Suprapubic skin (tissue), 4 donors: Measurements from ENCODE around the gene SLC22A23. TPM values are rescaled to one million over a fixed set of nuclear protein-coding genes. Genes with fewer than 3 reads are reported as not detected.

Experiments
- DNase-seq, 2 donors: peaks; one replicate each; pipeline ENCODE4 v3.0.0-alpha.2; 2019; ENCODE audit warnings: low spot score in 2 of 2
- H3K27ac ChIP-seq: fragments of 200-600 bp; sonication (generic); one replicate; pipeline ENCODE4 v1.5.1; 2019
- H3K27me3 ChIP-seq: fragments of 200-600 bp; sonication (generic); one replicate; pipeline ENCODE4 v1.5.1; 2019
- H3K36me3 ChIP-seq: fragments of 200-600 bp; sonication (generic); one replicate; pipeline ENCODE4 v1.5.1; 2019
- H3K4me1 ChIP-seq: fragments of 200-600 bp; sonication (generic); one replicate; pipeline ENCODE4 v1.5.1; 2019
- H3K4me3 ChIP-seq: fragments of 200-600 bp; sonication (generic); one replicate; pipeline ENCODE4 v1.5.1; 2019; ENCODE audit warnings: mild to moderate bottlenecking
- H3K9me3 ChIP-seq: fragments of 200-600 bp; sonication (generic); one replicate; pipeline ENCODE4 v1.5.1; 2019
- EP300 ChIP-seq: sonication (generic); formaldehyde crosslinking; IDR thresholded peaks from one replicate; pipeline ENCODE4 v1.6.1; 2017; ENCODE audit warnings: antibody characterized with exemption
- POLR2A ChIP-seq, 2 donors: fragments of 450-650 bp; IDR thresholded peaks; one replicate each; pipeline ENCODE4 v1.6.1; 2017; ENCODE audit warnings: antibody characterized with exemption in 2 of 2, mild to moderate bottlenecking in 2 of 2, moderate library complexity in 2 of 2
- POLR2AphosphoS5 ChIP-seq, 3 donors: sonication (generic); formaldehyde crosslinking; IDR thresholded peaks; one replicate each; pipeline ENCODE4 v1.6.1; 2017; ENCODE audit warnings: antibody characterized with exemption in 3 of 3
- WGBS: methylation state at CpG from one replicate; pipeline ENCODE4 v1.1.5; 2018; 5-methylcytosine and 5-hydroxymethylcytosine counted together
- total RNA-seq, 4 donors: library from RNA; depleted of rRNA; stranded (reverse); fragments of >200 nt; gene quantifications; one replicate each; pipeline ENCODE4 v1.1.0, GENCODE V29; 2016
- TF ChIP-seq, protein P1 (sequence below), 2 donors: fragments of 200-600 bp in 1 of 2; fragments of 450-650 bp in 1 of 2; sonication (generic) in 1 of 2; IDR thresholded peaks; one replicate each; pipeline ENCODE4 v1.5.1; 2016 to 2019; ENCODE audit warnings: antibody characterized with exemption in 2 of 2, mild to moderate bottlenecking in 1 of 2, moderate library complexity in 1 of 2

Gene SLC22A23
- total RNA-seq, 4 donors from 2014 or later: 38.2 to 59.8 (median 48.1) TPM

DNA sequence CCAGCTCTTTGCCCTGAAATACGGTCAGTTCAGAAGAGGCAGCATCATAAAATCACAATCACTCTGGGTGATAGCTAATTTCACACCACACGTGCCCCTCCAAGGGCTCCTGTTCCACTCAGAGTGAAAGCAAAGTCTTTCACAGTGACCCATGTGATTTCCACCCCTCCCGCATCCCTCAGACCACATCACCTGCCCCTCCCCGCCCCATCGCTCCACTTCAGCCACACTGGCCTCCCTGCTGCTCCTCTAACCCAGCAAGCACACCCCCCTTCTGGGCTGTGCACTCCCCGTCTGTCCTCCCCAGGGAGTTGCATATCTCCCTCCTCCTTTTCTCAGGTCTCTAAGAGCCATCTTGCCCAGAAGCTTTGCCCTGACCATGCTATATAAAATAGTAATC, 123.6 kb downstream of the SLC22A23 start:
- Histone ChIP-seq H3K4me3 (no peak overlapping the region), H3K4me1 (peaks cover 5% of the 10 kb centered on the region), H3K27ac (no peak overlapping the region), H3K27me3 (no peaks in the 10 kb centered on the region), H3K9me3 (no peaks in the 10 kb centered on the region), H3K36me3 (no peaks in the 10 kb centered on the region)
- no peak for DNase-seq
- 93% methylated on average over 6 of the region's 6 CpGs for whole genome bisulfite sequencing
- TF ChIP-seq POLR2AphosphoS5 (IDR thresholded peaks at IDR 0.05): no peak
- TF ChIP-seq, protein P1, sequence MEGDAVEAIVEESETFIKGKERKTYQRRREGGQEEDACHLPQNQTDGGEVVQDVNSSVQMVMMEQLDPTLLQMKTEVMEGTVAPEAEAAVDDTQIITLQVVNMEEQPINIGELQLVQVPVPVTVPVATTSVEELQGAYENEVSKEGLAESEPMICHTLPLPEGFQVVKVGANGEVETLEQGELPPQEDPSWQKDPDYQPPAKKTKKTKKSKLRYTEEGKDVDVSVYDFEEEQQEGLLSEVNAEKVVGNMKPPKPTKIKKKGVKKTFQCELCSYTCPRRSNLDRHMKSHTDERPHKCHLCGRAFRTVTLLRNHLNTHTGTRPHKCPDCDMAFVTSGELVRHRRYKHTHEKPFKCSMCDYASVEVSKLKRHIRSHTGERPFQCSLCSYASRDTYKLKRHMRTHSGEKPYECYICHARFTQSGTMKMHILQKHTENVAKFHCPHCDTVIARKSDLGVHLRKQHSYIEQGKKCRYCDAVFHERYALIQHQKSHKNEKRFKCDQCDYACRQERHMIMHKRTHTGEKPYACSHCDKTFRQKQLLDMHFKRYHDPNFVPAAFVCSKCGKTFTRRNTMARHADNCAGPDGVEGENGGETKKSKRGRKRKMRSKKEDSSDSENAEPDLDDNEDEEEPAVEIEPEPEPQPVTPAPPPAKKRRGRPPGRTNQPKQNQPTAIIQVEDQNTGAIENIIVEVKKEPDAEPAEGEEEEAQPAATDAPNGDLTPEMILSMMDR (IDR thresholded peaks at IDR 0.05): no peak
- TF ChIP-seq POLR2A (IDR thresholded peaks at IDR 0.05): no peak
- no peak for TF ChIP-seq EP300

DNA sequence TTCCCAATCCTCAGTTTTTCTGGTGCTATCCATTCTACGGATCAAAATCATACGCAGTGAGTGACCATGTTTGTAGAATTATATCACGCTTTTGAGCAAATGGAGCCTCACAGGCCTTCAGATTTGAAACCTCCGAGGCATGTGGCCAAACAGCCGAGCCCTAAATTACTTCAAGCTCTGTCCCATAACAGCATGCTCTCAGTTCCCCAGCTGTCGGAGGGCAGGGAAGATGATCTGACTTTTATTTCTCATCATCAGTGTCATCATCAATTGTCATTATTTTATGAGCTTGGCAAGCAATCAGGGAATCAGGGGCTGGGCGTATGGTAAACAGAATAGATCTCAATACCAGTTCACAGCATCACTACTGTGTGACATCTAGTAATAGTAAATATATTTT, 124.9 kb downstream of the SLC22A23 start:
- Histone ChIP-seq H3K36me3 (no peaks in the 10 kb centered on the region), H3K4me3 (no peak overlapping the region), H3K27me3 (no peaks in the 10 kb centered on the region), H3K27ac (no peak overlapping the region), H3K9me3 (no peaks in the 10 kb centered on the region), H3K4me1 (no peaks in the 10 kb centered on the region)
- TF ChIP-seq, protein P1 (IDR thresholded peaks at IDR 0.05): no peak
- 63% methylated on average over 7 of the region's 7 CpGs for WGBS
- DNase-seq: no peak

DNA sequence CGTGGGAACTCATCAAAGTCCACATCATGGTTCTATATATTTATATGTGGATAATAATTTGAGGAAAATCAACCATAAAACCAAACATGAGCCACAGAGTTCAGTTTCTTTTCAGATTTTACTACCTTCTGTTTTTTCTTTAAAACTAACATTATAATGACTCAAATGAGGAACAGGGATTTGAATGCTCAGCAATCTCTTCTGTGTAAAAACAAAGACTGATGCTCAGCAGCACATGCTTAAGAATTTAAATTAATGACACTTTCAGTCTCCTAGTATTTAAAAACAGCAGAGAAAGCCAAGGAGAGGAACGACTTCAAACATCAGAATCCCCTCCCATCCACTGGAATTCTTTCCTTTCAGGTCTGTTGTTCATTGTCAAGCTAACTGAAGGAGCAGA, 125.4 kb downstream of the SLC22A23 start:
- no peak overlapping the region for H3K27ac ChIP-seq
- H3K4me1 ChIP-seq: no peaks in the 10 kb centered on the region
- TF ChIP-seq POLR2A (IDR thresholded peaks at IDR 0.05) (no peak), POLR2AphosphoS5 (IDR thresholded peaks at IDR 0.05) (no peak), EP300 (no peak)
- TF ChIP-seq, protein P1 (IDR thresholded peaks at IDR 0.05): no peak

DNA sequence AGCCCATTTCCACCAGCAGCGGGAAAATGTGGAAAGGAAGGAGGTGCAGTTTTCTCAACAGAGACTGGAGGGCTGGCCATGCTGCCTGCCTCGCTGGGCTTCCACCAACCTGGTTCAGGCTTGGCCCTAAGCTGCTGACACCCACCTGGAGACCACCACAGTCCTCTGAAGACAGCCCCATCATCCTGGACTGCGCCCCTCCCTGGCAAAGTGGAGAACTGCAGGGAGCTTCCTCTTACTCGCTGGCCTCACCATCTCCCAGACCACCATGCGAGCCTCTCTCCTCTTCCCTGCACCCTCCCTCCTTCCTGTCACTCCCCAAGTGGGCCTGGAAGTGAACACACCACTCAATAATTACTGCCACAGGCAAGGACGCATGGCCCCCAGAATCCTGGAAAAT, 126.7 kb downstream of the SLC22A23 start:
- no peak for DNase-seq
- Histone ChIP-seq H3K36me3 (no peaks in the 10 kb centered on the region), H3K27ac (no peak overlapping the region), H3K9me3 (no peaks in the 10 kb centered on the region), H3K4me3 (no peak overlapping the region), H3K4me1 (peaks cover under 1% of the 10 kb centered on the region), H3K27me3 (no peaks in the 10 kb centered on the region)
- TF ChIP-seq POLR2A (IDR thresholded peaks at IDR 0.05) (no peak), EP300 (no peak), POLR2AphosphoS5 (IDR thresholded peaks at IDR 0.05) (no peak)
- TF ChIP-seq, protein P1 (IDR thresholded peaks at IDR 0.05): no peak
- WGBS: 90% methylated on average over 6 of the region's 6 CpGs

More for the DNA sequence above, 125.4 kb downstream of the SLC22A23 start:
- Histone ChIP-seq H3K36me3 (no peaks in the 10 kb centered on the region), H3K4me3 (no peak overlapping the region), H3K27me3 (no peaks in the 10 kb centered on the region), H3K9me3 (no peaks in the 10 kb centered on the region)
- WGBS: 66% methylated on average over 2 of the region's 2 CpGs
- DNase-seq: no peak

GRCh38 chr6:3329393-3330051, 127.3 kb downstream of the SLC22A23 start:
- H3K4me1 ChIP-seq: peaks cover 7% of the 10 kb centered on the region
- no peaks in the 10 kb centered on the region for H3K9me3 ChIP-seq
- H3K27ac ChIP-seq: no peak overlapping the region
- DNase-seq: no peak
- H3K4me3 ChIP-seq: no peak overlapping the region
- no peaks in the 10 kb centered on the region for H3K27me3 ChIP-seq
- 78% methylated on average over 21 of the region's 26 CpGs for WGBS
- TF ChIP-seq POLR2AphosphoS5 (IDR thresholded peaks at IDR 0.05): no peak
- no peak for TF ChIP-seq EP300
- no peak for TF ChIP-seq POLR2A (IDR thresholded peaks at IDR 0.05)
- TF ChIP-seq, protein P1 (IDR thresholded peaks at IDR 0.05): no peak
- H3K36me3 ChIP-seq: no peaks in the 10 kb centered on the region
